DND-41 (cell line): ENCODE data around the gene EMB.

Source experiments
- EZH2 ChIP-seq: IDR thresholded peaks from 3 replicates; pipeline ENCODE4 v1.6.1; 2012; ENCODE audit warnings: borderline replicate concordance, low read depth, mild to moderate bottlenecking, moderate library complexity, low read length, inconsistent platforms; ENCODE audit not compliant: severe bottlenecking
- TF ChIP-seq, protein P1 (sequence below): IDR thresholded peaks from 2 replicates; pipeline ENCODE4 v1.5.1; 2012; ENCODE audit warnings: borderline replicate concordance, low read length, moderate library complexity, mild to moderate bottlenecking; ENCODE audit not compliant: poor library complexity, severe bottlenecking; ENCODE audit errors: extremely low read depth

- no peak for TF ChIP-seq EZH2
- TF ChIP-seq, protein P1, sequence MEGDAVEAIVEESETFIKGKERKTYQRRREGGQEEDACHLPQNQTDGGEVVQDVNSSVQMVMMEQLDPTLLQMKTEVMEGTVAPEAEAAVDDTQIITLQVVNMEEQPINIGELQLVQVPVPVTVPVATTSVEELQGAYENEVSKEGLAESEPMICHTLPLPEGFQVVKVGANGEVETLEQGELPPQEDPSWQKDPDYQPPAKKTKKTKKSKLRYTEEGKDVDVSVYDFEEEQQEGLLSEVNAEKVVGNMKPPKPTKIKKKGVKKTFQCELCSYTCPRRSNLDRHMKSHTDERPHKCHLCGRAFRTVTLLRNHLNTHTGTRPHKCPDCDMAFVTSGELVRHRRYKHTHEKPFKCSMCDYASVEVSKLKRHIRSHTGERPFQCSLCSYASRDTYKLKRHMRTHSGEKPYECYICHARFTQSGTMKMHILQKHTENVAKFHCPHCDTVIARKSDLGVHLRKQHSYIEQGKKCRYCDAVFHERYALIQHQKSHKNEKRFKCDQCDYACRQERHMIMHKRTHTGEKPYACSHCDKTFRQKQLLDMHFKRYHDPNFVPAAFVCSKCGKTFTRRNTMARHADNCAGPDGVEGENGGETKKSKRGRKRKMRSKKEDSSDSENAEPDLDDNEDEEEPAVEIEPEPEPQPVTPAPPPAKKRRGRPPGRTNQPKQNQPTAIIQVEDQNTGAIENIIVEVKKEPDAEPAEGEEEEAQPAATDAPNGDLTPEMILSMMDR: peak; percentile 71
Measured at GRCh38 chr5:50440651-50441492, at the start of gene EMB.
